Stomach (tissue), 9 donors: Measurements from ENCODE around the gene SLC25A52. TPM values are rescaled to one million over a fixed set of nuclear protein-coding genes. Genes with fewer than 3 reads are reported as not detected.

Source experiments
- DNase-seq, 2 donors: peaks; one replicate each; pipeline versions ENCODE4 v3.0.0 to v3.0.0-alpha.2; 2013 to 2019
- H3K27ac ChIP-seq, 5 donors: fragments of 200-600 bp in 4 of 5; sonication (generic) in 4 of 5; one replicate each; pipeline ENCODE4 v1.5.1; 2013 to 2019; ENCODE audit warnings: mild to moderate bottlenecking in 1 of 5, moderate library complexity in 1 of 5
- H3K27me3 ChIP-seq, 3 donors: fragments of 200-600 bp; sonication (generic); one replicate each; pipeline ENCODE4 v1.5.1; 2017 to 2019; ENCODE audit warnings: mixed run types in 1 of 3
- H3K36me3 ChIP-seq, 4 donors: fragments of 200-600 bp; sonication (generic); 1 replicate in 3 of 4; 2 replicates in 1 of 4; pipeline ENCODE4 v1.5.1; 2016 to 2019
- H3K4me1 ChIP-seq, 4 donors: fragments of 200-600 bp; sonication (generic); one replicate each; pipeline ENCODE4 v1.5.1; 2016 to 2019
- H3K4me3 ChIP-seq, 4 donors: fragments of 200-600 bp; sonication (generic) in 3 of 4; one replicate each; pipeline ENCODE4 v1.5.1; 2016 to 2019; ENCODE audit warnings: mild to moderate bottlenecking in 1 of 4
- H3K9me3 ChIP-seq, 4 donors: fragments of 200-600 bp; sonication (generic); one replicate each; pipeline ENCODE4 v1.5.1; 2016 to 2019
- EP300 ChIP-seq: sonication (generic); formaldehyde crosslinking; IDR thresholded peaks from one replicate; pipeline ENCODE4 v1.6.1; 2017; ENCODE audit warnings: antibody characterized with exemption
- POLR2A ChIP-seq, 4 donors: fragments of 450-650 bp; IDR thresholded peaks; one replicate each; pipeline ENCODE4 v1.6.1; 2016; ENCODE audit warnings: antibody characterized with exemption in 4 of 4, control low read depth in 2 of 4, mild to moderate bottlenecking in 1 of 4, moderate library complexity in 1 of 4
- POLR2AphosphoS5 ChIP-seq, 3 donors: sonication (generic); formaldehyde crosslinking; IDR thresholded peaks; one replicate each; pipeline ENCODE4 v1.6.1; 2016; ENCODE audit warnings: antibody characterized with exemption in 3 of 3
- WGBS, 5 donors: extraction: QIAGEN DNeasy Blood & Tissue Kit in 3 of 5; methylation state at CpG; one replicate each; pipeline versions ENCODE4 v1.1.5 to v1.1.7; 2013 to 2018; 5-methylcytosine and 5-hydroxymethylcytosine counted together
- intact Hi-C: fragments of 100-400 bp; cut with DNase I; formaldehyde crosslinking; loops from one replicate; pipeline ENCODE4 v1.15.1; 2023; ENCODE audit warnings: low total_unique reads
- polyA plus RNA-seq, 3 donors: library from polyadenylated mRNA; stranded (reverse); fragments of 200-250 nt; gene quantifications; one replicate each; pipeline ENCODE4 v1.2.3, GENCODE V29; 2013
- total RNA-seq, 5 donors: library from RNA; depleted of rRNA; stranded (reverse); fragments of >200 nt; gene quantifications; one replicate each; pipeline versions ENCODE4 v1.1.0 to v1.2.3, GENCODE V29; 2014 to 2016
- TF ChIP-seq, protein P1 (sequence below), 7 experiments: fragments of 450-650 bp in 4 of 7; fragments of 200-600 bp in 3 of 7; sonication (generic) in 3 of 7; IDR thresholded peaks; one replicate each; pipeline ENCODE4 v1.5.1; 2016 to 2019; ENCODE audit warnings: antibody characterized with exemption in 7 of 7, control low read depth in 2 of 7, mild to moderate bottlenecking in 1 of 7
- donor health status: healthy with polysubstance abuse.
- donor health status: Bipolar disorder and iron deficiency.
- donor health status: healthy.

Gene SLC25A52
- total and polyA plus RNA-seq, 8 donors: not detected

DNA sequence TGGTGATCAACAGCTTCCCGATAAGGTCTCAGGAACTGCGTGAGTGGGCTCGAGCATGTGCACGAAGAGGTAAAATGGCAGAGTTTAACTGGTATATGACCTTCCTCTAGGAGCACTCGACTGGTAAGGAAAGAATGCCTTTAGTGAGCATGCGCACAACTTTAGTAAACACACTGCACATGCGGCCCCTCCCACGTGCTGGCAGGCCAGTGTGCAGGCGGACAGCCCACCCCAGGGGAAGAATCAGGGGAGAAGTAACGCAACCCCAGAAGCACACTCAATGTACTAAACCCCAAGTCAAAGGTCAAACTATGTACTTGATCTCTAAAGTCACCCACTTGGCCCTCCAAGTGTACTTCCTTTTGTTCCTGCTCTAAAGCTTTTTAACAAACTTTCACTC is 28.7 kb upstream of the SLC25A52 start:
- no peak for DNase-seq
- 65 to 75% (median 69%) methylated on average over 10 of the region's 10 CpGs for WGBS, 5 donors
- intact Hi-C loops: no loop called here
- no peaks in the 10 kb centered on the region for H3K36me3 ChIP-seq
- no peaks in the 10 kb centered on the region for H3K4me1 ChIP-seq
- no peaks in the 10 kb centered on the region for H3K27me3 ChIP-seq
- TF ChIP-seq, protein P1, sequence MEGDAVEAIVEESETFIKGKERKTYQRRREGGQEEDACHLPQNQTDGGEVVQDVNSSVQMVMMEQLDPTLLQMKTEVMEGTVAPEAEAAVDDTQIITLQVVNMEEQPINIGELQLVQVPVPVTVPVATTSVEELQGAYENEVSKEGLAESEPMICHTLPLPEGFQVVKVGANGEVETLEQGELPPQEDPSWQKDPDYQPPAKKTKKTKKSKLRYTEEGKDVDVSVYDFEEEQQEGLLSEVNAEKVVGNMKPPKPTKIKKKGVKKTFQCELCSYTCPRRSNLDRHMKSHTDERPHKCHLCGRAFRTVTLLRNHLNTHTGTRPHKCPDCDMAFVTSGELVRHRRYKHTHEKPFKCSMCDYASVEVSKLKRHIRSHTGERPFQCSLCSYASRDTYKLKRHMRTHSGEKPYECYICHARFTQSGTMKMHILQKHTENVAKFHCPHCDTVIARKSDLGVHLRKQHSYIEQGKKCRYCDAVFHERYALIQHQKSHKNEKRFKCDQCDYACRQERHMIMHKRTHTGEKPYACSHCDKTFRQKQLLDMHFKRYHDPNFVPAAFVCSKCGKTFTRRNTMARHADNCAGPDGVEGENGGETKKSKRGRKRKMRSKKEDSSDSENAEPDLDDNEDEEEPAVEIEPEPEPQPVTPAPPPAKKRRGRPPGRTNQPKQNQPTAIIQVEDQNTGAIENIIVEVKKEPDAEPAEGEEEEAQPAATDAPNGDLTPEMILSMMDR (IDR thresholded peaks at IDR 0.05): no peak
- no peak for TF ChIP-seq EP300
- no peak for TF ChIP-seq POLR2AphosphoS5 (IDR thresholded peaks at IDR 0.05)
- TF ChIP-seq POLR2A (IDR thresholded peaks at IDR 0.05): no peak
- H3K9me3 ChIP-seq: no peaks in the 10 kb centered on the region
- no peak overlapping the region for H3K27ac ChIP-seq
- no peak overlapping the region for H3K4me3 ChIP-seq

DNA sequence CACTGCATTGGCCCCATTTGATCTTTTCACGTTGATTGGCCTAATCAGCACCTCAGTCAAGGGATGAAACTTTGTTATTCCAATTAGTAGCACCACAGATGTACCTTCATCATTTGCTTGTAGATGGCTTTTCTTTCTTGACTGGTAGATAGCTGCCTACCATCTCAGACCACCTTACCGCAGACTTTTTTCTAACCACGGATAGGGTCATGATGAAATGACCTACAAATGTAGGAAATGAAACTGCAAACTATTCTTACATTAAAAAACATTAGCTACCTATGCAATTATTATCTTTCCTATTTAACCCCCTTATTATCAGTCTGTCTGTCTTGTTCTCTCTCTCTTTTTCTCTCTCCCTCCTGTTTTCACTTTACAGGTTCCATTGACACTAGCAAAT is 22.4 kb upstream of the SLC25A52 start:
- TF ChIP-seq, protein P1 (IDR thresholded peaks at IDR 0.05): no peak
- TF ChIP-seq EP300: no peak
- TF ChIP-seq POLR2AphosphoS5 (IDR thresholded peaks at IDR 0.05): no peak
- TF ChIP-seq POLR2A (IDR thresholded peaks at IDR 0.05): no peak
- peaks cover 3 to 21% (median 15%) of the 10 kb centered on the region in 4 donors for H3K9me3 ChIP-seq
- no peaks in the 10 kb centered on the region for H3K4me1 ChIP-seq
- no peak overlapping the region for H3K27ac ChIP-seq
- H3K4me3 ChIP-seq: no peak overlapping the region
- H3K36me3 ChIP-seq: no peaks in the 10 kb centered on the region
- no peak for DNase-seq
- no peaks in the 10 kb centered on the region for H3K27me3 ChIP-seq
- intact Hi-C loops: no loop called here
- 76 to 87% (median 80%) methylated on average over 3 of the region's 3 CpGs for WGBS, 5 donors

DNA sequence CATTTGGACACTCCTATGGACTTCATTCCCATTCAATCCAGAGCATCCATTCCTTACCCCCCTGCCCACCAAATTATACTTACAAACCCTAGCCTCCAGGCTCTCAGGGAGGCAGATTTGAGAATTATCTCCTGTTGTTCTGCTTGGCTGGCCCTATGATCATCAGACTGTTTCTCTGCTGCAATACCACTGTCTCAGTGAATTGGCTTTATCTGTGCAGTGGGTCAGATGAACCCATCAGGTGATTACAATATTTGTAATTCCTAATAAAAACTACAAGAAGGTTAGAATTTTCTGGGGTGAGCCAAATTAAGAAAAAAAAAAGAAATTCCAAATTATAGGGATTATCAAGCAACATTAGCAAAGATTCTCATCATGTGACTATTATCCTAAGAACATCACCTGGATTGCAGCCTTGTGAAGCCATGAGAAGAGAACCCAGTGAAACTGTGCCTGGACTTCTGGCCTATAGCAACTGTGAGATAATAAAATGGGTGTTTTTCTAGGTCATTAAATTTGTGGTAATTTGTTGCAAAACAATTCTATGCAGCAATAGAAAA is 17.8 kb upstream of the SLC25A52 start:
- Histone ChIP-seq H3K27ac (no peak overlapping the region), H3K36me3 (no peaks in the 10 kb centered on the region), H3K9me3 (peaks cover 3 to 27% (median 20%) of the 10 kb centered on the region in 4 donors), H3K27me3 (no peaks in the 10 kb centered on the region), H3K4me1 (no peaks in the 10 kb centered on the region), H3K4me3 (no peak overlapping the region)
- no peak for DNase-seq
- intact Hi-C loops: no loop called here
- TF ChIP-seq, protein P1 (IDR thresholded peaks at IDR 0.05): no peak
- no peak for TF ChIP-seq POLR2AphosphoS5 (IDR thresholded peaks at IDR 0.05)
- TF ChIP-seq POLR2A (IDR thresholded peaks at IDR 0.05): no peak
- no peak for TF ChIP-seq EP300

DNA sequence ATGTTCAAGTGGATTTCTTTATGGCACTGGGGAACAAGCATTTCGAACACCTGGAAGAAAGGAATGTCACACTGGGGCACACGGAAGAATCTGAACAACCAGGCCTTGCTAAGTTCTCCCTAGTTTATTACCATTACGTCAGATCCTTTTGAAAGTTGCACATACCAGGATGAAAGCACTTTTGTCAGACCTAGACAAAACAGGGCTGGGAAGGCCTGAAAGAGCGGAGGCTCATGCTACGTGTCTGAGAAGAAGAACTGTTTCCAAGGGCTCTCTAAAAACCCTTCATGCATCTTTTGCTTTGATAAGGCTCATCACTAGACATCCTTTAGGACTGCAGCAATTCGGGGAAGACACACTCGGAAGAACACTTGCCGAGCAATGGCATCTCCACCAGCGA is 15.4 kb upstream of the SLC25A52 start:
- 89 to 97% (median 93%) methylated on average over 9 of the region's 9 CpGs for WGBS, 5 donors
- Histone ChIP-seq H3K36me3 (no peaks in the 10 kb centered on the region), H3K4me1 (no peaks in the 10 kb centered on the region), H3K9me3 (peaks cover 3 to 27% (median 20%) of the 10 kb centered on the region in 4 donors), H3K4me3 (no peak overlapping the region), H3K27ac (no peak overlapping the region), H3K27me3 (no peaks in the 10 kb centered on the region)
- no peak for DNase-seq
- TF ChIP-seq EP300 (no peak), POLR2AphosphoS5 (IDR thresholded peaks at IDR 0.05) (no peak), POLR2A (IDR thresholded peaks at IDR 0.05) (no peak)
- TF ChIP-seq, protein P1 (IDR thresholded peaks at IDR 0.05): no peak
- intact Hi-C loops: no loop called here
